Measurements from ENCODE around the gene CEND1. TPM values are rescaled to one million over a fixed set of nuclear protein-coding genes. Genes with fewer than 3 reads are reported as not detected.

Gene CEND1
- total RNA-seq, 1 experiment from 2014 or later, result 2.7 TPM

GRCh38 chr11:791658-792534 is 2.0 kb upstream of the CEND1 start:
- DNase-seq (ENCODE audit: low spot score), result no peak
- TF ChIP-seq PRDM15 (CRISPR knock-in tag; IDR thresholded peaks at IDR 0.05), result no peak
- TF ChIP-seq SMAD3 (CRISPR knock-in tag; IDR thresholded peaks at IDR 0.05; ENCODE audit: borderline replicate concordance), result no peak
- TF ChIP-seq ZNF219 (CRISPR knock-in tag; IDR thresholded peaks at IDR 0.05; ENCODE audit: borderline replicate concordance), result no peak
- no peak for TF ChIP-seq TCF7 (CRISPR knock-in tag; IDR thresholded peaks at IDR 0.05; ENCODE audit: low read depth)
- TF ChIP-seq TP53 (CRISPR knock-in tag; IDR thresholded peaks at IDR 0.05), result no peak
- no peak for TF ChIP-seq ARID4B (CRISPR knock-in tag; IDR thresholded peaks at IDR 0.05; ENCODE audit: borderline replicate concordance)
- no peak for TF ChIP-seq FOXJ3 (CRISPR knock-in tag; IDR thresholded peaks at IDR 0.05; ENCODE audit: borderline replicate concordance)
- no peak for TF ChIP-seq ETV6 (CRISPR knock-in tag; IDR thresholded peaks at IDR 0.05)
- TF ChIP-seq STAT6 (CRISPR knock-in tag; conservative IDR thresholded peaks at IDR 0.05; ENCODE audit: low read depth), result no peak
- no peak for TF ChIP-seq ZBTB43 (CRISPR knock-in tag; IDR thresholded peaks at IDR 0.05)
- no peak for TF ChIP-seq ZNF416 (CRISPR knock-in tag; IDR thresholded peaks at IDR 0.05)
- Mint-ChIP-seq H3K27me3 (ENCODE audit: low read depth) (no peaks in the 10 kb centered on the region), H3K9me3 (no peaks in the 10 kb centered on the region), H3K36me3 (no peaks in the 10 kb centered on the region), H3K4me3 (no peak overlapping the region), H3K4me1 (peaks cover 20% of the 10 kb centered on the region), H3K27ac (no peak overlapping the region)
- ChIA-PET POLR2A (interaction anchor here (1.6 kb wide), 1 partner anchor 9 kb away, joined by 5 read pairs; no protein-coding TSS in a partner anchor), CTCF (interaction anchor here (2.5 kb wide), 1 partner anchor 56 kb away, joined by 8 read pairs; no protein-coding TSS in a partner anchor)
- ATAC-seq, result no peak

Measured in WTC11 (cell line).